ENCODE data around the gene ONECUT3.
A peak's percentile ranks its signal among the peaks of the same experiment; 100 is the strongest.
"Not testable (repeated sequence)": the region's sequence is repeated elsewhere in the genome, so short reads cannot be mapped to it uniquely, and the experiment has no call there.

ONECUT3 gene

DNA sequence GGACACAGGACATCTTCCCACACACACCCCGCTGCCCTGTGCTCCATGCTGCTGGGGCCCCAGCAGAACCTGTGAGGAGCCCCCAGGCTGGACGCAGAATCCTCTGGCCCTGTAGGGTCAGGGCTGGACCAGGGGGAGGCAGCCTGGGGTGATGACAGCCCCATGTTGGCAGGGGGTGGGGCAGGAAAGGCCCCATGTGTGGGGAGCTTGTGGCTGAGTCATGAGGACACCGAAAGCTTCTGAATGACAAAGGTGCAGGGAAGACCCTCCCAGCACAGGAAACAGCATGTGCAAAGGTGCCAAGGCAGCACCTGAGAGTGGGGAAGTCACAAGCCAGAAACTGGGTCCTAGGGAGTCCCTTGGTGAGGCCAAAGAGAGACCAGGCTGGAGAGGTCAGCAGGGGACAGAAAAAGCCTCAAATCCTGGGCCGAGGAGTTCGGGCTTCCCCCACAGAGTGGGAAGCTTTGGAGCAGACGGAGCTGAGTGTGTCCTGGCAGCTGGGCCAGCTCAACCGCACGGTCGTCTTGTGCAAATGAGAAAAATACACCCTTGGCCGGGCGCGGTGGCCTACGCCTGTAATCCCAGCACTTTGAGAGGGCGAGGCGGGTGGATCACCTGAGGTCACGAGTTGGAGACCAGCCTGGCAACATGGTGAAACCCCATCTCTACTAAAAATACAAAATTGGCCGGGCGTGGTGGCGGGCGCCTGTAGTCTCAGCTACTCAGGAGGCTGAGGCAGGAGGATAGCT is 41.3 kb downstream of the ONECUT3 start:
- DNase-seq (ENCODE audit: low read depth in 3 of 3), result no peak

DNA sequence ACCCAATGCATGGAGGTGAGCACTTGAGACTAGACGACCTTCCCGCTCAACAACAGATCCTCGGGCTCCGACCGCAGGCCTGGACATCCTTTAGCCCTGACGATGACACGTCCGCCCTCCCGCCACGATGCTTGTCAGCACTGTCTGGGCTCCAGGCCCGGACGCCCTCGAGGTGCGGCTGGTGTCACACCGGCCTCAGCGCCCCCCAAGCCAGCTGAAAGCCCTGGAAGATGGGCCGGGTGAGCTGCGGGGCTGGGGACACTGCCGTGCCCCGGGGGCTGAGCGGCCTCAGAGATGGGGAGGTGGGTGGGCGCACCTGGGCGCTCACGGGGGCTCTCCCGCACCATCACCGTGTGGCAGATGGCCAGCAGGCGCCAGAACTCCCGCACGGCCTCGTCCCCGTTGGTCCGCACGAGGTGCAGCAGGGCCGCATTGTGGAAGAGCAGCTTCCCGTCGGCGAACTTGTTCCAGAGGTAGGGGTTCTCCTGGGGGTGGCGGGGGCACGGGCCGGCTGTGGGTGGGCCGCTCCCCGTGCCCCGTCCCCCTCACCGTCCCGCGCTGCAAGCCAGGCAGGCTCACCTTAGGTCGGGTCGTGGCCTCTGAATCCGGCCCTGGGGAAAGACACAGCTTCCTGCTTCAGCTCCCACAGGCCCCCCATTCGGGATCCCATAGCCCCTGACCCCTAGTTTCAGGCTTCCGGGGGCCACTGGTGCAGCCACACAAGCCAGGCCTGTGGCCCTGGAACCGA is 43.3 kb downstream of the ONECUT3 start:
- DNase-seq (ENCODE audit: low read depth in 3 of 3), result no peak

- DNase-seq (ENCODE audit: low read depth in 3 of 3), result not testable (repeated sequence)
Observed at GRCh38 chr19:1797313-1797712, 44.0 kb downstream of the ONECUT3 start.

GRCh38 chr19:1799695-1800342 is 46.5 kb downstream of the ONECUT3 start:
- DNase-seq (ENCODE audit: low read depth in 3 of 3), result no peak

GRCh38 chr19:1804858-1805257 is 51.6 kb downstream of the ONECUT3 start:
- no peak for DNase-seq (ENCODE audit: low read depth in 3 of 3)

DNA sequence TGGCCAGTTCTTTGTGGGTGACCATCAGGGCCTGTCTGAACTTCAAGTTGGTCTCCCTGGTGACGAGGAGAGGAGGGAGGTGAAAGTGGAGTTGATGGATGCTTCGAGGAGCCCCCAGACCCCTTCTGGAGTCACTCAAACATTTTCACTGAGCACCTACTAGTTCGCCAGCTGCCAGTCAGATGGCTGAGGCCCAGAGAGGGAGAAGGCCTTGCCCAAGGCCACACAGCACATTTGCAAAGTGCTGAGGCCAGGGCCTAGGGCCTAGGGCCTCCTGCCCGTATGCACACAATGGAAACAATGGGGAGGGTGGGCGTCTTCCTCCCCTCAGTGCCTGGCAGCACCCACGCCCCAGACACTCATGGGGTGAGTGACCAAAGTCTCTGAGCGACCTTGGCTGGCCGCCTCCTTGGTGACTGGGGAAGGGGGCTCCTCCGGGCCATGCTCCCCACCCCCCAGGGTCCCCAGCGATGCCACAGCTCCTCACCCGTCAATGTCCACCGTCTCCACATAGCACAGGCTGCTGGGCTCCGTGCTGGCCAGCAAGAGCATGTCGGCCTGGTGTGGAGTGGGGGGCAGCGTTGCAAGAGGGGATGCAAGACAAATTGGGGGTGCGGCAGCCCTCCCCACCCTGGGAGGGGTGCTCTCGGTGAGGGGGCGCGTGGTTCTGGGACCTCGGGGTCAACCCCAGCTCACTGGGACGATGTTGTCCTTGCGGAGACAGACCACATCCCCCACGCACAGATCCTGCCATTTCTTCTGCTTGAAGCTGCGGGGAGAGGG is 52.3 kb downstream of the ONECUT3 start:
- DNase-seq (ENCODE audit: low read depth in 3 of 3), result no peak

DNA sequence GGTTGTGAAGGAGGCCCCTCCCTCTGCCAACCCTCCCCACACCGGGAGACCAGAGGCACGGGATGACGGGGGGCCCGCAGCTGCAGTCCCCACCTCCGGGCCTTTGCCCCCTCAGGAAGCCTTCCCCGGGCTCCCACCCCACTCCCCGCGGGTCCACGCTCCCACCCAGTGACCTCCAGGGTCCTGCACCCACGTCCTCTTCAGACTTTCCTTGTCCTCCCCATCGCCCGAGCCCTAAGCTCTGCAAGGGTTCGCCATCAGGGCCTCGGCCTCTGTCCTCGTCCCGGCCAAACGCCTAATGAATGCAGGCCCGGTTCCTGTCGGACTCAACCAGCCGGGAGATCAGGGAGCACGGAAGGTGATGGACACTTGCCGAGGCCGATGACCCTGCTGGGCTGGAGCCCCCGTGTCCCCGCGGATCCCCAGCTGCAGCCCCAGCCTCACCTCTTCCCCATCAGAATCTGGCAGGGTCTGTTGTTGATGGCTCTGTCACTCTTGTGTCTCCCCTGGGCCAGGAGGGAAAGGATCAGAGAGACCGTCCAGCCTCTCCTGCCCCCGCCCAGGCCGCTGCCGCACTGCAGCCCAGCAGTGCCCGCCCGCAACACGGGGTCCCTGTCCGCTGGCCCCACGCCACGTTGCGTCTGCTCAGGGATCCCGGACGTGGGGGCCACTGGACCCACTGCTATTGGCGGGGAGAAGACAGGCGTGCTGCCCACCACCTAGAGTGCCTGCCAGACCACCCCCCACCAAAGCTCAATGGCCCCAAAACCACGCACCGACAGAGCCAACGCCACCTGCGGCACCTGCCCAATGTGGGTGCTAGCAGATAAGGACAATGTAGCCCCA is 53.1 kb downstream of the ONECUT3 start:
- no peak for DNase-seq (ENCODE audit: low read depth in 3 of 3)

- no peak for DNase-seq (ENCODE audit: low read depth in 3 of 3)
Observed at GRCh38 chr19:1807030-1807694, 53.9 kb downstream of the ONECUT3 start.

GRCh38 chr19:1807695-1808394 is 54.5 kb downstream of the ONECUT3 start:
- no peak for DNase-seq (ENCODE audit: low read depth in 3 of 3)

DNA sequence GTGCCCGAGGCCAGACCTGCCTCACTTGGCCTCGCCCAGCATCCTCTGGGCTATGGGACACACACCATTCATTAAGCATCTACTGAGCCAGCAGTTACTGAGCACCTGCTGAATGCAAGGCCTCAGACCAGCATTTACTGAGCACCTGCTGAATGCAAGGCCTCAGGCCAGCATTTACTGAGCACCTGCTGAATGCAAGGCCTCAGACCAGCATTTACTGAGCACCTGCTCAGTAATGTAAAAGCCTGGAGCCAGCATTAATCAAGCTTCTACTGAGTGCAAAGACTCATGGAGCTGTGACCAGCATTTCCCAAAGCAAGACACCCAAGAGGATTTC is 55.1 kb downstream of the ONECUT3 start:
- DNase-seq (ENCODE audit: low read depth in 3 of 3), result no peak

DNA sequence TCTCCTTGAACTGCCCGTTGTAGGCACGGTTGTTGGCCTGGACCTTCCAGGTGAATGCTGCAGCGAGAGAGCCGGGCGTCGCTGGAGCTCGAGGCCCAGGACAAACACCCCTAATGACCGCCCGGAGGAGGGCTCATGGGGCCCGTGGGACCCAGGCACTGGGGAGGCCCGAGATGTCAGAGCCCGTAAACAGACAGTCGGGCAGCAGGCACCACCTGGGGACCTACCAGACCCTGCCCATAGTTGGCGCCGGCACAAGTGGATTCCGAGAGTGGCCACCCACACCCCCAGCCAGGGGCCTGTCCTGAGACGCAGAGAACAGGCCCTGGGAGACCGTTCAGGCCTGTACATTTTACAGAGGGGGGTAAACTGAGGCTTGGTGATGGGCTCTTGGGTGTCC is 56.4 kb downstream of the ONECUT3 start:
- DNase-seq (ENCODE audit: low read depth in 3 of 3), result no peak

DNA sequence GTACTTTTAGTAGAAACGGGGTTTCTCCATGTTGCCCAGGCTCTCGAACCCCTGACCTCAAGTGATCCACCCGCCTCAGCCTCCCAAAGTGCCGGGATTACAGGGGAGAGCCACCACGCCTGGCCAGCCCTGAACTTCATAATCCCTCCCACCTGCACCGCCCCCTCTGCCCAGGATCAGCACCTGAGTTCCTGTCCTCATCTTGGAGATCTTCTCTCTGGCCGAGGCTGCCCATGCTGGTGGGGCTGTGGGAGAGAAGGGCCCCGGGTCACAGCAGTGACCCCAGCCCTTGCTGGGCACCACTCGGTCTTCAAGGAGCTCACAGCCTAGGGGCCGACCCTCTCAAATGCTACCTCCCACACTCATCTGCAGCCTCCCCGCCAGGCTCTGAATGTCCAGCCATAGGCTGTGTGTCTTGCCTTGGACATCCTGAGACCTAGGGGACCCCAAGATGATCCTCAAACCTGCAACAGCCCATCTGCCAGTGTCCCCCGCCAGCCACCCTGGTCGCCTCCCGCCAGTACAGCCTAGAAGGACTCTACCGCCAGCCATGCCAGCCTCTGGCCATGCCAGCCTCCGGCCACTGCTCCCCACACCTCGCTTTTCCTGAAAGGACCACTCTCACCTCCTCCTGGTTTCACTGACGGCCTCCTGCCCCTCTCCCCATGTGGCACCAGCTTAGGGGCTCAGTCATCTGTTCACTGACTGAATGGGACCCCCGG is 57.3 kb downstream of the ONECUT3 start:
- no peak for DNase-seq (ENCODE audit: low read depth in 3 of 3)

DNA sequence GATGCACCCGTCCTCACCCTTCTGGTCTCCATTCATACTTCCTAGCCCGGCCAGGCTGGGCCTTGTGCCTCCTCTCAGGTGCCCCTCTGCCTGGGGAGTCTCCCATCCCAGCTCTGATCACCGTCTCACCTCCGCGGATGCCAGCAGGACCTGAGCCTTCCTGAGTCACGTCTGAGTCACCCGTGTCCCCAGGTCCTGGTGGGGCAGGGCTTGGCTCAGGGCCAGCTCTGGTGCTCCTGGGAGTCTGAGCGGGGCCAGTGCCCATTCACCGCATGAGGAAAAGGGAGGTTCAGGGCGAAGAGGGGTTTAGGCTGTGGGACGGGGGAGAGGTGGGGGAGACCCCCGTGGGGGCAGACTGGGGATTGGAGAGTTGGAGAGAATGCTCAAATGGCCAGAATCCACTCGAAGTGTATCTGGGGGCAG is 58.2 kb downstream of the ONECUT3 start:
- DNase-seq (ENCODE audit: low read depth in 3 of 3), result peak; percentile 18 to 59 (median 32)

GRCh38 chr19:1811942-1812425 is 58.7 kb downstream of the ONECUT3 start, which contains the start of gene ATP8B3:
TSS of gene ATP8B3 (minus strand) at chr19:1812276. CDS start at chr19:1811736, 540 bp downstream.
- peak; percentile 13 to 79 (median 56) for DNase-seq (ENCODE audit: low read depth in 3 of 3)

DNA sequence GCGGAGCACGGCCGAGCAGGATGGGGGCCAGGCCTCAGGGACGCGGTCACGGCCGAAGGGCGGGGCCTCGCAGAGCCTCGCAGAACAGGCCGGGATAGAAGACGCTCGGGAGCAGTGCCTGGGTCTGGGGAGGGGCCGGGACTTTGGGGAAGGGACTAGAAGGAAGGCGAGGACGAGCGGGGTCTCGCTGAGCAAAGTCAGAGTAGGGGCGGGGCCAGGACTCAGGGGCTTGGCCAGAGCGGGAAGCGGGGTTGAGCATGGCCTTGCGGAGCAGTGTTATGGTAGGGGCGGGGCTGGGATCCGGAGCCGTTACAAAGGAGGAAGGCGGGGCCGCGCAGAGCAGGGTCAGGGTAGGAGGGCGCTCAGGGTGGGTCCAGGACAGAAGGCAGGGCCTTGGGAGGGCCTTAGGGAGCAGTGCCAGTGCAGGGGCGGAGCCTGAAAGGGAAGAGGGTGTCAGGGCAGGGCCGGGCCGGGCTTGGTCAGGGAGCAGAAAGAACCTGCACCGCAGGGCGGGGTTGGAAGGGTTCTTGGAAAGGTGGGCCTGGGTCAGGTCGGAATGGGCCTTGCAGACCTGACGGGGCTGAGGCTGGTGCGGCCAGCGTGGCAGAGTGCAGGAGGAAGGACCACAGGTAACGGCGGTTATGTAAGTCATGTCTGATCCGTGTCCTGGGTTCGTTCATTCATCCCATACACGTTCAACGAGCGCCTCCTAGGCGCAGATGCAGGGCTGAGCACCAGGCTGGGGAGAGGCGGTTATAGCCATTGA is 59.3 kb downstream of the ONECUT3 start:
- DNase-seq (ENCODE audit: low read depth in 3 of 3), result peak; percentile 74 to 86 (median 85)

DNA sequence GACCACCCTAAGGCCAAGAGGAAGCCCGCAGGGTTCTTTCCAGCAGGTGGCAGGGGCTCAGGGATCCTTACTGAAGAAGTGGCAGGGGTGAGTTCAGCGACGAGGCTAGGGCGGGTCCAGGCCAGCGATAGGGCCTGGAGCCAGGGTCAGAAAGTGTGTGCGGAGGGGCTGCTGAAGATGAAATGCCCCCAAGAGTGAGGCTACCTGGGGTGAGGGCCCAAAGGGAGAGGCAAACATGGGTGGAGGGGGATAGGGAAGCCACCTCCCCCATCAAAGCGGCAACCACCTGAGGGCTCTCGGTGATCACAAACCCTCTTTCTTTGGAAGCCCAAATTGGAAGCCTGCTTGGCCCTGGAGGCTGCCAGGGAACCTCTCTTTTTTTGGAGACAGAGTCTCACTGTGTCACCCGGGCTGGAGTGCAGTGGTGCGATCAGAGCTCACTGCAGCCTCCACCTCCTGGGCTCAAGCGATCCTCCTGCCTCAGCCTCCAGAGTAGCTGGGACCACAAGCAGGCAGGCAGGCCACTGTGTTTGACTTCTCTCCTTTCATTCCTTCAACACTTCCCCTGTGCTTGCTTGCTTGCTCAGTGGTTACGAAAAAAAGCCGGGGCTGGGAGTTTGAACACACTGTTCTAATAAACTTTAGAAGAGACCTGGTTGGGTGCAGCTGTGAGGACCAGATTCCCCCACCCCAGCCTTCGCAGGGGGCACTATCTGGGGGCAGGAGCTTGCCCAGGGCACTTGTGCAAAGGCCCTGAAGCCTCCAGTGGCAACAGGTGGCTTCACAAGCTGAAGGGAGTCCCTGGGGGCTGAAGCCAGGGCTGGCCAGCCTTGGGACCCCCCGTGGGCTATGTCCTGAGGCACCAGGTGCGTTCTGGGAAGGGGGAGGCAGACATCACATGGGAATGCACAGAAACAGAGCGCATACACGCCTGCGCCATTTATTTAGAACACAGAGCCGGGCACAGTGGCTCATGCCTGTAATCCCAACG is 60.2 kb downstream of the ONECUT3 start:
- DNase-seq (ENCODE audit: low read depth in 3 of 3), result no peak

DNA sequence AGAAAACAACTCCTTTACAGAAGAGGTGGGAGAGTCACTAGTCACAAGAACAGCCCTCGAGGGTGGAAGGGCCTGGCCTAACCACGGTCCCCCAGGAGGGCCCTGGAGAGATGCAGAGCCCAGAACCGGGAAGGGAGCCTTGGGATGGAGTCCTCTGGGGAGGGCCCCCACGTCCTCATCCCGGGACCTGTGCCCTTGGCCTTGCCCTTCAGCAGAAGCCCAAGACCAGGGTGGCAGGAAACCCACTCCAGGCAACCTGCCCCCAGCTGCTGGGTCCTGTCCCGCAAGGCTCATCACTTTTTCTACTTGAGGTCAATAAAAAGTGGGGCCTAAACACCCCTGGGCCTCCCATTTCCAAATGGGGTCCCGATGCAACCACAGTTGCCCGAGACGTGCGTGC is 61.1 kb downstream of the ONECUT3 start:
- DNase-seq (ENCODE audit: low read depth in 3 of 3), result no peak
